Keratinocyte (primary cell): Measurements from ENCODE around the gene APOD. TPM values are rescaled to one million over a fixed set of nuclear protein-coding genes. Genes with fewer than 3 reads are reported as not detected.

Experiments
- DNase-seq: peaks from one replicate; pipeline ENCODE4 v3.0.0-alpha.2; 2011; ENCODE audit warnings: low read depth, missing footprints, low spot score
- FAIRE-seq: peaks from 2 replicates; lab custom pipeline; 2011; peaks lifted over from hg19 to GRCh38; lab: Jason Lieb, UNC
- H2AFZ ChIP-seq: 2 replicates; pipeline ENCODE4 v1.6.0; 2012; ENCODE audit warnings: low read length, control low read depth, inconsistent platforms; ENCODE audit not compliant: control insufficient read depth
- H3K27ac ChIP-seq: 2 replicates; pipeline ENCODE4 v1.5.1; 2011; ENCODE audit warnings: low read length; ENCODE audit not compliant: control insufficient read depth, insufficient read depth
- H3K27me3 ChIP-seq: 3 replicates; pipeline ENCODE4 v1.6.0; 2011; ENCODE audit warnings: low read length; ENCODE audit not compliant: control insufficient read depth, insufficient read depth; ENCODE audit errors: extremely low read depth
- H3K36me3 ChIP-seq, 2 experiments: 2 replicates in 1 of 2; 3 replicates in 1 of 2; pipeline ENCODE4 v1.5.1; 2011; ENCODE audit warnings: low read length in 2 of 2, mild to moderate bottlenecking in 1 of 2; ENCODE audit not compliant: control insufficient read depth in 2 of 2, insufficient read depth in 2 of 2; ENCODE audit errors: extremely low read depth in 1 of 2
- H3K4me1 ChIP-seq: 3 replicates; pipeline ENCODE4 v1.5.1; 2011; ENCODE audit warnings: low read length; ENCODE audit not compliant: control insufficient read depth, insufficient read depth; ENCODE audit errors: extremely low read depth
- H3K4me2 ChIP-seq: 3 replicates; pipeline ENCODE4 v1.6.0; 2011; ENCODE audit warnings: low read depth, low read length; ENCODE audit not compliant: control insufficient read depth, insufficient read depth; ENCODE audit errors: extremely low read depth
- H3K4me3 ChIP-seq, 3 experiments: fragments of 200-600 bp in 1 of 3; sonication (generic) in 1 of 3; 2 replicates in 2 of 3; 3 replicates in 1 of 3; pipeline ENCODE4 v1.5.1; 2011 to 2016; ENCODE audit warnings: low read length in 3 of 3, mild to moderate bottlenecking in 3 of 3, control low read depth in 2 of 3, inconsistent platforms in 1 of 3, low read depth in 1 of 3, mixed read lengths in 1 of 3, mixed run types in 1 of 3, moderate library complexity in 1 of 3; ENCODE audit not compliant: control insufficient read depth in 2 of 3, insufficient read depth in 2 of 3; ENCODE audit errors: extremely low read depth in 1 of 3
- H3K79me2 ChIP-seq: 2 replicates; pipeline ENCODE4 v1.6.0; 2012; ENCODE audit warnings: low read length; ENCODE audit not compliant: control insufficient read depth, insufficient read depth
- H3K9ac ChIP-seq: 3 replicates; pipeline ENCODE4 v1.6.0; 2011; ENCODE audit warnings: low read length; ENCODE audit not compliant: control insufficient read depth, insufficient read depth; ENCODE audit errors: extremely low read depth
- H3K9me1 ChIP-seq: 3 replicates; pipeline ENCODE4 v1.6.0; 2011; ENCODE audit warnings: low read length; ENCODE audit not compliant: control insufficient read depth, insufficient read depth; ENCODE audit errors: extremely low read depth
- H3K9me3 ChIP-seq: 2 replicates; pipeline ENCODE4 v1.5.1; 2012; ENCODE audit warnings: low read depth, low read length; ENCODE audit not compliant: control insufficient read depth
- H4K20me1 ChIP-seq: 3 replicates; pipeline ENCODE4 v1.6.0; 2011; ENCODE audit warnings: low read length; ENCODE audit not compliant: control insufficient read depth, insufficient read depth; ENCODE audit errors: extremely low read depth
- EZH2 ChIP-seq: IDR thresholded peaks from one replicate; pipeline ENCODE4 v1.6.1; 2012; ENCODE audit warnings: inconsistent platforms, mild to moderate bottlenecking, low read length, moderate library complexity
- dilution Hi-C: fragments of 300-500 bp; cut with MboI; formaldehyde crosslinking; loops from one replicate; pipeline ENCODE4 v1.7.0; 2020; ENCODE audit warnings: low sequenced_read_pairs; ENCODE audit not compliant: extremely low pct_ligation_motif_present
- polyA plus RNA-seq, 5 experiments: library from polyadenylated mRNA; depleted of rRNA in 3 of 5; stranded (reverse) in 3 of 5; stranded (forward) in 1 of 5; unstranded in 1 of 5; fragments of >200 nt; gene quantifications; 1 replicate in 1 of 5; 2 replicates in 3 of 5; 3 replicates in 1 of 5; pipeline versions ENCODE4 v1.2.1 to v1.2.3, GENCODE V29; 2011 to 2012; ENCODE audit warnings: missing spikeins in 2 of 5, low read depth in 1 of 5, low replicate concordance in 1 of 5
- TF ChIP-seq, protein P1 (sequence below), 3 experiments: IDR thresholded peaks in 1 of 3; conservative IDR thresholded peaks in 1 of 3; optimal IDR thresholded peaks in 1 of 3; 2 replicates in 2 of 3; 3 replicates in 1 of 3; pipeline versions ENCODE3 to v1.5.1; 2011; ENCODE audit warnings: low read length in 3 of 3, mild to moderate bottlenecking in 3 of 3, moderate library complexity in 2 of 3, control low read depth in 1 of 3, inconsistent platforms in 1 of 3; ENCODE audit not compliant: insufficient read depth in 2 of 3; ENCODE audit errors: extremely low read depth in 1 of 3

The APOD gene
- polyA plus RNA-seq, 1 donor (not counting 4 experiments of a cell fraction or from before 2014, with no cell fraction given), result not detected

- no peak for TF ChIP-seq EZH2
- TF ChIP-seq, protein P1, sequence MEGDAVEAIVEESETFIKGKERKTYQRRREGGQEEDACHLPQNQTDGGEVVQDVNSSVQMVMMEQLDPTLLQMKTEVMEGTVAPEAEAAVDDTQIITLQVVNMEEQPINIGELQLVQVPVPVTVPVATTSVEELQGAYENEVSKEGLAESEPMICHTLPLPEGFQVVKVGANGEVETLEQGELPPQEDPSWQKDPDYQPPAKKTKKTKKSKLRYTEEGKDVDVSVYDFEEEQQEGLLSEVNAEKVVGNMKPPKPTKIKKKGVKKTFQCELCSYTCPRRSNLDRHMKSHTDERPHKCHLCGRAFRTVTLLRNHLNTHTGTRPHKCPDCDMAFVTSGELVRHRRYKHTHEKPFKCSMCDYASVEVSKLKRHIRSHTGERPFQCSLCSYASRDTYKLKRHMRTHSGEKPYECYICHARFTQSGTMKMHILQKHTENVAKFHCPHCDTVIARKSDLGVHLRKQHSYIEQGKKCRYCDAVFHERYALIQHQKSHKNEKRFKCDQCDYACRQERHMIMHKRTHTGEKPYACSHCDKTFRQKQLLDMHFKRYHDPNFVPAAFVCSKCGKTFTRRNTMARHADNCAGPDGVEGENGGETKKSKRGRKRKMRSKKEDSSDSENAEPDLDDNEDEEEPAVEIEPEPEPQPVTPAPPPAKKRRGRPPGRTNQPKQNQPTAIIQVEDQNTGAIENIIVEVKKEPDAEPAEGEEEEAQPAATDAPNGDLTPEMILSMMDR (optimal IDR thresholded peaks at IDR 0.05 in 1 of 3, IDR thresholded peaks at IDR 0.05 in 1 of 3, conservative IDR thresholded peaks at IDR 0.05 in 1 of 3; ENCODE audit: extremely low read depth in 1 of 3, insufficient read depth in 2 of 3, low read length in 3 of 3), result no peak
- H3K4me2 ChIP-seq, result no peak overlapping the region
- peaks cover 3% of the 10 kb centered on the region for H3K4me1 ChIP-seq
- H3K9ac ChIP-seq, result no peak overlapping the region
- peaks cover 9% of the 10 kb centered on the region for H3K27me3 ChIP-seq
- no peak for FAIRE-seq
- H3K36me3 ChIP-seq, result no peaks in the 10 kb centered on the region
- no peaks in the 10 kb centered on the region for H3K9me1 ChIP-seq
- no peak overlapping the region for H3K4me3 ChIP-seq
- no peak for DNase-seq
- no peak overlapping the region for H3K27ac ChIP-seq
- H2AFZ ChIP-seq, result no peak overlapping the region
- H4K20me1 ChIP-seq, result no peaks in the 10 kb centered on the region
- dilution Hi-C loops, result no loop called here
- H3K9me3 ChIP-seq, result no peaks in the 10 kb centered on the region
- no peaks in the 10 kb centered on the region for H3K79me2 ChIP-seq
Observed at GRCh38 chr3:195580744-195581443, 2.8 kb downstream of the APOD start.

- Histone ChIP-seq H3K27me3 (peaks cover 9% of the 10 kb centered on the region), H3K4me3 (no peak overlapping the region), H2AFZ (no peak overlapping the region), H3K9me1 (no peaks in the 10 kb centered on the region), H4K20me1 (no peaks in the 10 kb centered on the region), H3K36me3 (no peaks in the 10 kb centered on the region), H3K79me2 (no peaks in the 10 kb centered on the region), H3K4me2 (no peak overlapping the region), H3K9ac (no peak overlapping the region), H3K9me3 (no peaks in the 10 kb centered on the region), H3K4me1 (peaks cover 2% of the 10 kb centered on the region), H3K27ac (no peak overlapping the region)
- dilution Hi-C loops, result no loop called here
- TF ChIP-seq EZH2, result no peak
- TF ChIP-seq, protein P1 (optimal IDR thresholded peaks at IDR 0.05 in 1 of 3, IDR thresholded peaks at IDR 0.05 in 1 of 3, conservative IDR thresholded peaks at IDR 0.05 in 1 of 3; ENCODE audit: extremely low read depth in 1 of 3, insufficient read depth in 2 of 3, low read length in 3 of 3), result no peak
- FAIRE-seq (no peak), DNase-seq (no peak)
Observed at GRCh38 chr3:195579281-195579680, 4.5 kb downstream of the APOD start.
